Epithelial cell of proximal tubule (primary cell): ENCODE measurements around the gene OPCML. TPM values are rescaled to one million over a fixed set of nuclear protein-coding genes. Genes with fewer than 3 reads are reported as not detected.

Source experiments
- DNase-seq: peaks from one replicate; pipeline ENCODE4 v3.0.0-alpha.2; 2011; ENCODE audit warnings: low read depth
- H3K4me3 ChIP-seq: 2 replicates; pipeline ENCODE4 v1.5.1; 2011; ENCODE audit warnings: low read depth, mild to moderate bottlenecking, low read length
- total RNA-seq: library from RNA; depleted of rRNA; stranded (reverse); fragments of >200 nt; gene quantifications from 2 replicates; pipeline ENCODE4 v1.2.3, GENCODE V29; 2015
- TF ChIP-seq, protein P1 (sequence below): conservative IDR thresholded peaks from 2 replicates; pipeline ENCODE4 v1.5.1; 2012; ENCODE audit warnings: low read depth, mild to moderate bottlenecking, low read length

OPCML gene
- total RNA-seq, 1 donor from 2014 or later, result not detected

GRCh38 chr11:132595711-132596134 is 936.6 kb downstream of the OPCML start:
- TF ChIP-seq, protein P1, sequence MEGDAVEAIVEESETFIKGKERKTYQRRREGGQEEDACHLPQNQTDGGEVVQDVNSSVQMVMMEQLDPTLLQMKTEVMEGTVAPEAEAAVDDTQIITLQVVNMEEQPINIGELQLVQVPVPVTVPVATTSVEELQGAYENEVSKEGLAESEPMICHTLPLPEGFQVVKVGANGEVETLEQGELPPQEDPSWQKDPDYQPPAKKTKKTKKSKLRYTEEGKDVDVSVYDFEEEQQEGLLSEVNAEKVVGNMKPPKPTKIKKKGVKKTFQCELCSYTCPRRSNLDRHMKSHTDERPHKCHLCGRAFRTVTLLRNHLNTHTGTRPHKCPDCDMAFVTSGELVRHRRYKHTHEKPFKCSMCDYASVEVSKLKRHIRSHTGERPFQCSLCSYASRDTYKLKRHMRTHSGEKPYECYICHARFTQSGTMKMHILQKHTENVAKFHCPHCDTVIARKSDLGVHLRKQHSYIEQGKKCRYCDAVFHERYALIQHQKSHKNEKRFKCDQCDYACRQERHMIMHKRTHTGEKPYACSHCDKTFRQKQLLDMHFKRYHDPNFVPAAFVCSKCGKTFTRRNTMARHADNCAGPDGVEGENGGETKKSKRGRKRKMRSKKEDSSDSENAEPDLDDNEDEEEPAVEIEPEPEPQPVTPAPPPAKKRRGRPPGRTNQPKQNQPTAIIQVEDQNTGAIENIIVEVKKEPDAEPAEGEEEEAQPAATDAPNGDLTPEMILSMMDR, result no peak
- no peak for DNase-seq
- no peak overlapping the region for H3K4me3 ChIP-seq

GRCh38 chr11:132595246-132595645 is 937.1 kb downstream of the OPCML start:
- no peak overlapping the region for H3K4me3 ChIP-seq
- DNase-seq, result no peak
- TF ChIP-seq, protein P1, result no peak

DNA sequence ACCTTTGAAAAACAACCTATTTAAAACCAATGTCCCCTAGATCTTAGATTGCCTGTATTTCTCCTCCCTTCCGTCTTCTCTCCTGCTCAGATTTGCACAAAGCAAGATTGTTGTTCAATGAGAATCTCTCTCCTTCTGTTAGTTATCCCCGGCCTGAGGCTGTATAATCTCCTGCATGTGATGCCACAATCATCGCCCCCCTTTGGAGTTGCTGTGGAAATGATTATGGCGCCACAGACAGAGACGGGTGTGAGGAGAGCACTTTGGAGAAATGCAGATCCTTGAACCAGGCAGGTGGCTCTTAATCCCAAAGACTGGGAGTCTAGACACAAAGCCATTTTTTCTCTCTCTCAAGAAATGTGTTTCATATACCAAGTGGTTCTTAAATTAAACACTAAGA is 941.3 kb downstream of the OPCML start:
- no peak overlapping the region for H3K4me3 ChIP-seq
- DNase-seq, result no peak
- TF ChIP-seq, protein P1, result no peak

DNA sequence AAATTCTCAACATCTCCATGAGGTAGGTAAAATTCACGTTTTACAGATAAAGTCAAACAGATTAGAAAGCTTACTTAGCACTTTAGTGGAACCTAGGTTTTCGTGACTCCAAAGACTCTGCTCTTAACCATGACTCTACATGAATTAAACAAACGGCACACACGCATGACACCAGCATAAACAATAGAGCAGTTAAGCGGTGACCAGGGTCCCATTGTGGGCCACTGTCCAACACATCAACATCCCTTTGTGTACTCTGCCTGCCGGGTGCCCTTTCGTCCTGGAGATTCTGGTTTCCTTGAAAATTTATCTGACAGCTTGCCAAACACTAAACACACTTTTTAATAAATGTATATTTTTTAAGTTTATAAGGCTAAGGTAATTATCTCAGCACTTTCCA is 941.7 kb downstream of the OPCML start:
- H3K4me3 ChIP-seq, result no peak overlapping the region
- DNase-seq, result no peak
- TF ChIP-seq, protein P1, result no peak

GRCh38 chr11:132589791-132590190 is 942.5 kb downstream of the OPCML start:
- TF ChIP-seq, protein P1, result no peak
- no peak overlapping the region for H3K4me3 ChIP-seq
- DNase-seq, result no peak

DNA sequence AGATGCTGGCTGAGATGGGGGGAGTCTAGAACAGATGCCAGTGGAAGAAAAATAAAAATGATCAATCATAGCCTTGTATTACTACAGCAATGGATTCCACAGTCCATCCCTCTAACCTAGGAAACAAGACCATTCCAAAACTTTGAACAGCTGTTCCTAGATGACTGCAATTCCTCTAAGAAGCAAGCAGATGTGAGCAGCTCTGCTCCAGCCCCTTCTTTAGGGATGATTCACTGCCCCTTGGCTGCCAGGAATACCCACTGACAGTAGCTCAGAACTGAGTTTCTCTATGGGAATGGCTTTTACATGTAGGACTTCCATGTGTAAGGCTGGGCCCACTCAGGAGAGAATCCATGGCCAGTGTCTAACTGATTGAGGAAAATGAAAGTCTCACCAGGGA is 943.9 kb downstream of the OPCML start:
- TF ChIP-seq, protein P1, result no peak
- DNase-seq, result no peak
- H3K4me3 ChIP-seq, result no peak overlapping the region

DNA sequence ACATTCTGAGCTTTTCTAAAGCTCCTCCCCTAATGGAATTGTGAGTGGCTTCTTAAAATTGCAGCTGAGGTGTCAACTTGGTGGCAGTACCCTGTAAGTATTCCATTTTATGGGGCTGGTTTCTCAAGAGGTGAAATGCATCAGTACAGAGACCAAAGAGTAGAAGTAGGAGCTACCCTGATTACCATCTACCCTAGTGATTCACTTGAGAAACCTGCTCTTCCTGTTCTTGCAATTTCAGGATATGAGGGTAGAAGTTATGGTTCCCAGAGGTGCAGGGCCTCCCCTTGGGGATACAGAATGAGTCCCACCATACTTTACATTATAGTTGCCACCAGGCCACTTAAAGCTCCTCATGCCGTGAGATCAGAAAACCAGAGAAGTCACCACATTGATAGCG is 944.6 kb downstream of the OPCML start:
- no peak for DNase-seq

More for the DNA sequence above, 944.6 kb downstream of the OPCML start:
- no peak overlapping the region for H3K4me3 ChIP-seq
- TF ChIP-seq, protein P1, result no peak
